Mesenchymal stem cell (in vitro differentiated cells and primary cell): ENCODE measurements around the gene PSTPIP1.

Experiments used
- DNase-seq: peaks from one replicate; pipeline ENCODE4 v3.0.0-alpha.2; 2013
- H2AFZ ChIP-seq: one replicate; pipeline ENCODE4 v1.6.1; 2013; ENCODE audit warnings: low read depth, mild to moderate bottlenecking, control low read depth, inconsistent platforms, low read length, moderate library complexity
- H2AK5ac ChIP-seq: 2 replicates; pipeline ENCODE4 v1.6.1; 2013; ENCODE audit warnings: low read length, moderate library complexity, mild to moderate bottlenecking, inconsistent platforms; ENCODE audit not compliant: severe bottlenecking
- H2BK120ac ChIP-seq: one replicate; pipeline ENCODE4 v1.6.1; 2013; ENCODE audit warnings: low read depth, mild to moderate bottlenecking, inconsistent platforms, low read length, moderate library complexity
- H2BK12ac ChIP-seq, 2 experiments: one replicate each; pipeline ENCODE4 v1.6.1; 2013; ENCODE audit warnings: inconsistent platforms in 2 of 2, low read length in 2 of 2, mild to moderate bottlenecking in 2 of 2, moderate library complexity in 2 of 2, control low read depth in 1 of 2
- H2BK15ac ChIP-seq: one replicate; pipeline ENCODE4 v1.6.1; 2013; ENCODE audit warnings: mild to moderate bottlenecking, low read depth, inconsistent platforms; ENCODE audit not compliant: poor library complexity, severe bottlenecking
- H2BK5ac ChIP-seq: 2 replicates; pipeline ENCODE4 v1.6.1; 2013; ENCODE audit warnings: low read depth, mild to moderate bottlenecking, low read length, control low read depth, inconsistent platforms; ENCODE audit not compliant: poor library complexity, severe bottlenecking
- H3K14ac ChIP-seq, 2 experiments: one replicate each; pipeline ENCODE4 v1.6.1; 2013; ENCODE audit warnings: inconsistent platforms in 2 of 2, low read length in 2 of 2, control low read depth in 1 of 2, mild to moderate bottlenecking in 1 of 2, moderate library complexity in 1 of 2
- H3K18ac ChIP-seq, 2 experiments: one replicate each; pipeline ENCODE4 v1.6.1; 2013; ENCODE audit warnings: inconsistent platforms in 2 of 2, low read length in 2 of 2, control low read depth in 1 of 2, low read depth in 1 of 2, mild to moderate bottlenecking in 1 of 2
- H3K23ac ChIP-seq, 2 experiments: one replicate each; pipeline ENCODE4 v1.6.1; 2013; ENCODE audit warnings: inconsistent platforms in 2 of 2, low read length in 2 of 2, mild to moderate bottlenecking in 2 of 2, moderate library complexity in 2 of 2, control low read depth in 1 of 2
- H3K27ac ChIP-seq: 2 replicates; pipeline ENCODE4 v1.5.1; 2013; ENCODE audit warnings: mild to moderate bottlenecking, moderate library complexity, low read length, control low read depth, inconsistent platforms; ENCODE audit not compliant: poor library complexity, severe bottlenecking
- H3K27me3 ChIP-seq, 2 experiments: 2 replicates each; pipeline versions ENCODE4 v1.6.1 to v1.7.0; 2013; ENCODE audit warnings: low read length in 2 of 2, mild to moderate bottlenecking in 2 of 2, moderate library complexity in 2 of 2, control low read depth in 1 of 2, inconsistent platforms in 1 of 2; ENCODE audit not compliant: control insufficient read depth in 1 of 2, insufficient read depth in 1 of 2
- H3K36me3 ChIP-seq, 2 experiments: 2 replicates each; pipeline versions ENCODE4 v1.6.1 to v1.7.0; 2013; ENCODE audit warnings: low read length in 2 of 2, control low read depth in 1 of 2, inconsistent platforms in 1 of 2, low read depth in 1 of 2, mild to moderate bottlenecking in 1 of 2; ENCODE audit not compliant: insufficient read depth in 2 of 2, control insufficient read depth in 1 of 2
- H3K4ac ChIP-seq, 2 experiments: one replicate each; pipeline ENCODE4 v1.6.1; 2013; ENCODE audit warnings: inconsistent platforms in 2 of 2, low read length in 2 of 2, mild to moderate bottlenecking in 2 of 2, moderate library complexity in 2 of 2, control low read depth in 1 of 2, low read depth in 1 of 2
- H3K4me1 ChIP-seq: 2 replicates; pipeline ENCODE4 v1.6.1; 2013; ENCODE audit warnings: low read depth, low read length, control low read depth; ENCODE audit not compliant: control insufficient read depth, insufficient read depth
- H3K4me2 ChIP-seq: 2 replicates; pipeline ENCODE4 v1.6.1; 2013; ENCODE audit warnings: low read length, mild to moderate bottlenecking, inconsistent platforms; ENCODE audit not compliant: poor library complexity, severe bottlenecking
- H3K4me3 ChIP-seq, 2 experiments: 2 replicates each; pipeline versions ENCODE4 v1.5.1 to v1.7.0; 2013; ENCODE audit warnings: low read length in 2 of 2, mild to moderate bottlenecking in 2 of 2, control low read depth in 1 of 2, low read depth in 1 of 2; ENCODE audit not compliant: insufficient read depth in 1 of 2
- H3K79me1 ChIP-seq: replicated peaks from 2 replicates; pipeline ENCODE4 v1.6.1; 2013; ENCODE audit warnings: mild to moderate bottlenecking, control low read depth, low read length, inconsistent platforms; ENCODE audit not compliant: poor library complexity, severe bottlenecking
- H3K9ac ChIP-seq: 2 replicates; pipeline ENCODE4 v1.7.0; 2013; ENCODE audit warnings: mild to moderate bottlenecking, low read length, moderate library complexity
- H3K9me3 ChIP-seq: 2 replicates; pipeline ENCODE4 v1.7.0; 2013; ENCODE audit warnings: mild to moderate bottlenecking, low read length; ENCODE audit not compliant: control insufficient read depth
- H4K8ac ChIP-seq: one replicate; pipeline ENCODE4 v1.6.1; 2013; ENCODE audit warnings: inconsistent platforms, mild to moderate bottlenecking, low read length, moderate library complexity
- H4K91ac ChIP-seq: one replicate; pipeline ENCODE4 v1.6.1; 2013; ENCODE audit warnings: mild to moderate bottlenecking, low read length, inconsistent platforms
- WGBS: methylation state at CpG from one replicate; pipeline ENCODE4 v1.1.7; 2013; ENCODE audit warnings: mixed read lengths; 5-methylcytosine and 5-hydroxymethylcytosine counted together

PSTPIP1 gene

GRCh38 chr15:77018796-77019505 lies 24.0 kb downstream of the PSTPIP1 start:
- Histone ChIP-seq H3K18ac (no peak overlapping the region), H3K4ac (no peak overlapping the region), H3K4me2 (no peak overlapping the region), H3K14ac (peak overlapping the region in 1 of 2 experiments; percentile 29), H2AK5ac (no peak overlapping the region), H4K91ac (no peak overlapping the region), H2BK15ac (no peak overlapping the region), H2BK120ac (no peak overlapping the region), H3K36me3 (no peaks in the 10 kb centered on the region), H2BK5ac (no peak overlapping the region), H3K23ac (no peak overlapping the region), H4K8ac (no peak overlapping the region), H3K79me1 (no peaks in the 10 kb centered on the region), H3K4me1 (peaks cover 17% of the 10 kb centered on the region), H3K4me3 (no peak overlapping the region), H2AFZ (no peak overlapping the region), H3K9me3 (no peaks in the 10 kb centered on the region), H3K27ac (no peak overlapping the region), H3K9ac (no peak overlapping the region), H3K27me3 (peaks cover 7 to 33% of the 10 kb centered on the region in 2 experiments), H2BK12ac (no peak overlapping the region)
- no peak for DNase-seq
- WGBS = 92% methylated on average over 11 of the region's 11 CpGs

DNA sequence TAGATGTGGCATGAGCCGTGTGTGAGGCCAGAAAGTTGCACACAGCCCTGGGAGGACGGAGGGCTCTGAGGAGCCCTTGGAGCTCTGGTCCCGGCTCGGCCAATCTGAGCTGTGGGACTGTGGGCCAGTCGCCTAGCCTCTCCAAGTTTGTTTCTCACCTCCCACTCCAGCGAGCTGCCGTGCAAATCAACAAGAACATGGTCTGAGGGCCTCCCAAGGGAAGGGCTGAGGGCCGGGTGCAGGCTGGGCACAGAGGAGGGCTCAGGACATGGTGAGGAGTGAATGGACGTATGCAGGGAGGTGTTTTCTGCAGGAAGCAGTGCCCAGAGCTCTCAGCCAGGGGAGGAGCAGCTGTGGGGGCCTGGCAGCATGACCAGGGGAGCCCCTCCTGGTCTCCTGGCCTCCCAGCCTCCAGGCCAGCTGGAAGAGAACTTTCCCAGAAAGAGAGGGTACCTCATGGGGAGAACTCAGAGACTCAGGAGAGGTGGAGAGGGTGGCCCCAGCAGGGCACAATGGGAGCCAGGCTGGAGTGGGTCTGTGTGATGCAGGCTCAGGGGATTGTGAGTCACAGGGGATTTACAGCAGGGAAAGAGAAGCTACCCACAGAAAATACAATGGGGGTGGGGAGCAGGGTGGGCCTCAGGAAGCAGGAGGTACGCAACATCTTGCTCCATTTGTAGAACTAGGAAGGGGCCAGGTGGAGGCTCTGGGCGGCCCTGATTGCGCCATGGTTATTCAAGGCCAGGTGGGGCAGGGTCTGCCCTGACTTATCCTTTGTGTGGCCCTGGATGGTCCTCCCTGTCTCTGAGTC lies 24.8 kb downstream of the PSTPIP1 start:
- Histone ChIP-seq H3K14ac (peak overlapping the region in 1 of 2 experiments; percentile 7), H2BK15ac (no peak overlapping the region), H3K18ac (no peak overlapping the region), H2AK5ac (no peak overlapping the region), H3K4me3 (no peak overlapping the region), H3K4me2 (no peak overlapping the region), H3K27ac (no peak overlapping the region), H2BK120ac (no peak overlapping the region), H3K79me1 (no peaks in the 10 kb centered on the region), H3K9ac (no peak overlapping the region), H4K8ac (no peak overlapping the region), H3K36me3 (no peaks in the 10 kb centered on the region), H2AFZ (no peak overlapping the region), H2BK12ac (no peak overlapping the region), H3K4ac (no peak overlapping the region), H3K27me3 (peaks cover 7 to 33% of the 10 kb centered on the region in 2 experiments), H3K9me3 (no peaks in the 10 kb centered on the region), H3K4me1 (peaks cover 16% of the 10 kb centered on the region), H3K23ac (no peak overlapping the region), H2BK5ac (no peak overlapping the region), H4K91ac (no peak overlapping the region)
- DNase-seq = peak; percentile 41
- 81% methylated on average over 12 of the region's 12 CpGs for WGBS

GRCh38 chr15:77020348-77021087 lies 25.6 kb downstream of the PSTPIP1 start:
- H3K9me3 ChIP-seq = no peaks in the 10 kb centered on the region
- H3K9ac ChIP-seq = no peak overlapping the region
- no peak overlapping the region for H4K8ac ChIP-seq
- no peak overlapping the region for H3K4me3 ChIP-seq
- H2BK120ac ChIP-seq = no peak overlapping the region
- peaks cover 16% of the 10 kb centered on the region for H3K4me1 ChIP-seq
- H3K27ac ChIP-seq = no peak overlapping the region
- H3K23ac ChIP-seq = no peak overlapping the region
- no peak overlapping the region for H3K18ac ChIP-seq
- H2BK15ac ChIP-seq = no peak overlapping the region
- H3K14ac ChIP-seq = no peak overlapping the region
- H4K91ac ChIP-seq = no peak overlapping the region
- no peak overlapping the region for H2AFZ ChIP-seq
- WGBS = 94% methylated on average over 4 of the region's 6 CpGs
- H3K4me2 ChIP-seq = no peak overlapping the region
- H3K27me3 ChIP-seq = peaks cover 11 to 27% of the 10 kb centered on the region in 2 experiments
- no peaks in the 10 kb centered on the region for H3K36me3 ChIP-seq
- H2AK5ac ChIP-seq = no peak overlapping the region
- no peaks in the 10 kb centered on the region for H3K79me1 ChIP-seq
- no peak for DNase-seq
- no peak overlapping the region for H2BK12ac ChIP-seq
- no peak overlapping the region for H3K4ac ChIP-seq
- H2BK5ac ChIP-seq = no peak overlapping the region

DNA sequence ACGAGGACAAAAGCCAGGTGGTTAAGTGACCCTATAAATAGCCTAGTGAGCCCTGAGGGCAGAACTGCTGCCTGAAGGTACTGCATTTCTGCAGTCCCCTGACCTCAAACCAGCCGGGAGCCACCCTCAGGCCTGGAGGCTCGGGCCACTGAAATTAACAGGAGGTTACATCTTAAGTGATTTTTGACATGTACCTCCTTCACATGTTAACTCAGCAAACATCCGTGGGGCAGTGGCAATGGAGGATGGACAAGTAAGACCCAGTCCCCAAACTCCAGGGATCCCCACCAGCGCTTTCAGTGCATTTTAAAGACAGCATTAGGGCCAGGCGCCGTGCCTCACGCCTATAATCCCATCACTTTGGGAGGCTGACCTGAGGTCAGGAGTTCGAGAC lies 26.2 kb downstream of the PSTPIP1 start:
- Histone ChIP-seq H3K4me3 (no peak overlapping the region), H3K4ac (no peak overlapping the region), H3K9me3 (no peaks in the 10 kb centered on the region), H2AFZ (no peak overlapping the region), H3K18ac (no peak overlapping the region), H3K36me3 (no peaks in the 10 kb centered on the region), H2AK5ac (no peak overlapping the region), H3K4me1 (peaks cover 16% of the 10 kb centered on the region), H2BK5ac (no peak overlapping the region), H4K91ac (no peak overlapping the region), H3K79me1 (no peaks in the 10 kb centered on the region), H3K27ac (no peak overlapping the region), H2BK12ac (no peak overlapping the region), H3K14ac (no peak overlapping the region), H4K8ac (no peak overlapping the region), H2BK120ac (no peak overlapping the region), H3K23ac (no peak overlapping the region), H3K4me2 (no peak overlapping the region), H3K9ac (no peak overlapping the region), H3K27me3 (peaks cover 11 to 21% of the 10 kb centered on the region in 2 experiments), H2BK15ac (no peak overlapping the region)
- DNase-seq = no peak
- 81% methylated on average over 9 of the region's 9 CpGs for WGBS
